ENCODE results near the gene COL5A1.

GRCh38 chr9:134618163-134618832 lies 23.3 kb upstream of the COL5A1 start:
- no peak for TF ChIP-seq CREB1 (IDR thresholded peaks at IDR 0.05; ENCODE audit: low read depth)
- TF ChIP-seq ZBTB7A (IDR thresholded peaks at IDR 0.05; ENCODE audit: low read depth), result no peak
- TF ChIP-seq TAF1 (IDR thresholded peaks at IDR 0.05; ENCODE audit: low read depth), result no peak
- TF ChIP-seq EP300 (IDR thresholded peaks at IDR 0.05; ENCODE audit: borderline replicate concordance), result no peak
- TF ChIP-seq MAX (IDR thresholded peaks at IDR 0.05), result no peak
- no peak for TF ChIP-seq EGR1 (IDR thresholded peaks at IDR 0.05)
- no peak for TF ChIP-seq CEBPB (IDR thresholded peaks at IDR 0.05)
- no peak for TF ChIP-seq NFIC (IDR thresholded peaks at IDR 0.05)
- no peak for TF ChIP-seq TEAD4 (IDR thresholded peaks at IDR 0.05)
- TF ChIP-seq REST (IDR thresholded peaks at IDR 0.05; ENCODE audit: low read depth), result no peak

Measured in Ishikawa (cell line).